BE2C (cell line): ENCODE measurements around the gene UBR3.
"Not testable (repeated sequence)": the region's sequence is repeated elsewhere in the genome, so short reads cannot be mapped to it uniquely, and the experiment has no call there.

ENCODE experiments used
- DNase-seq: peaks from one replicate; pipeline ENCODE4 v3.0.0-alpha.2; 2020
- H3K27me3 ChIP-seq: fragments of 250-450 bp; sonication (Bioruptor Pico); 2 replicates; pipeline ENCODE4 v1.5.1; 2020; ENCODE audit warnings: mild to moderate bottlenecking
- H3K36me3 ChIP-seq: fragments of 250-450 bp; sonication (Bioruptor Pico); 2 replicates; pipeline ENCODE4 v1.5.1; 2020; ENCODE audit warnings: mild to moderate bottlenecking
- H3K4me1 ChIP-seq: fragments of 250-450 bp; sonication (Bioruptor Pico); 2 replicates; pipeline ENCODE4 v1.5.1; 2020
- H3K4me3 ChIP-seq: 2 replicates; pipeline ENCODE4 v1.5.1; 2011; ENCODE audit warnings: low read depth, low read length
- H3K9me3 ChIP-seq: fragments of 250-450 bp; sonication (Bioruptor Pico); 2 replicates; pipeline ENCODE4 v1.5.1; 2020
- TF ChIP-seq, protein P1 (sequence below): IDR thresholded peaks from 2 replicates; pipeline ENCODE4 v1.5.1; 2012; ENCODE audit warnings: mild to moderate bottlenecking, low read depth, low read length

The UBR3 gene

DNA sequence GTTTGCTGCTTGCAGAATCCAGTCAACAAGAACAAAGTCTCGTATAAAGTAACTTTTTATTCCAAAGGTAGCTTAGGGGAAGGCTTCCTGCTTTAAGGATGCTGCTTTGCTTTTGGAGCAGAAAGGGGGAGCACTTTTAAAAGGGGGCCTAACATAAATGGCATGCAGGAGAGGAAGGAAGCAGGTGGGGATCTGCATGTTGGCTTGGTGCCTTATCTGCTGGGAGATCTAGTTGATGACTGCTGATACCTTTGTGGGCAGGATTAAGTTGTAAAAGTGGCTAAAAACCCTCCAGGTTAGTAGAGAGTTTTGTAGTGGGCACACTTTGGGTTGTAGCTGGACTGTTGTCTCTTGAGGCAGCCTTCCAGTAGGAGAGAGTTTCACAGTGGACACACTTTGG is 22.5 kb downstream of the UBR3 start:
- Histone ChIP-seq H3K4me1 (no peaks in the 10 kb centered on the region), H3K36me3 (no peaks in the 10 kb centered on the region), H3K4me3 (no peak overlapping the region), H3K9me3 (no peaks in the 10 kb centered on the region), H3K27me3 (no peaks in the 10 kb centered on the region)
- no peak for DNase-seq
- TF ChIP-seq, protein P1, sequence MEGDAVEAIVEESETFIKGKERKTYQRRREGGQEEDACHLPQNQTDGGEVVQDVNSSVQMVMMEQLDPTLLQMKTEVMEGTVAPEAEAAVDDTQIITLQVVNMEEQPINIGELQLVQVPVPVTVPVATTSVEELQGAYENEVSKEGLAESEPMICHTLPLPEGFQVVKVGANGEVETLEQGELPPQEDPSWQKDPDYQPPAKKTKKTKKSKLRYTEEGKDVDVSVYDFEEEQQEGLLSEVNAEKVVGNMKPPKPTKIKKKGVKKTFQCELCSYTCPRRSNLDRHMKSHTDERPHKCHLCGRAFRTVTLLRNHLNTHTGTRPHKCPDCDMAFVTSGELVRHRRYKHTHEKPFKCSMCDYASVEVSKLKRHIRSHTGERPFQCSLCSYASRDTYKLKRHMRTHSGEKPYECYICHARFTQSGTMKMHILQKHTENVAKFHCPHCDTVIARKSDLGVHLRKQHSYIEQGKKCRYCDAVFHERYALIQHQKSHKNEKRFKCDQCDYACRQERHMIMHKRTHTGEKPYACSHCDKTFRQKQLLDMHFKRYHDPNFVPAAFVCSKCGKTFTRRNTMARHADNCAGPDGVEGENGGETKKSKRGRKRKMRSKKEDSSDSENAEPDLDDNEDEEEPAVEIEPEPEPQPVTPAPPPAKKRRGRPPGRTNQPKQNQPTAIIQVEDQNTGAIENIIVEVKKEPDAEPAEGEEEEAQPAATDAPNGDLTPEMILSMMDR, result no peak

DNA sequence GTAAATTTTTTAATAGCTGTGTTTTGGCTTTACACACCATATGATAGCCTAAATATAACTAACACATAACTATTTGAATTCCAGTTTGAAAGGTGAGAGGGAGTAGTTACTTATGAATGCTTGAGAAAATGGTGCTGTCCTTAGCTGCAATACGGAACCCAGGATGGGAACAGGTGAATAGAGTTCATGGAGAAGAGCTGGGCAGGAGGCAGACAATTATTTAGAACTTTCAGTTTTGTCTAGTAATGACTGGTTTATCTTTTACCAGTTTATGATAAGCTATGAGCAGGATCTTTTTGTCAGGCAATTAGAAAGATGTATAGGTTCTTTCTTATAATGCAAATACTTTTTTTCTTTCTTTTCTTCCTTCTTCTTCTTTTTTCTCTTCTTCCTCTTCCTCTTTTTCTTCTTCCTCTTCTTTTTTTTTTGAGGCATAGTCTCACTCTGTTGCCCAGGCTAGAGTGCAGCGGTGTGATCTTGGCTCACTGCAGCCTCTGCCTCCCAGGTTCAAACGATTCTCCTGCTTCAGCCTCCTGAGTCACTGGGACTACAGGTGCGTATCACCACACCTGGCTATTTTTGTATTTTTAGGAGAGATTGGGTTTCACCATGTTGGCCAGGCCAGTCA is 25.9 kb downstream of the UBR3 start:
- no peaks in the 10 kb centered on the region for H3K27me3 ChIP-seq
- no peaks in the 10 kb centered on the region for H3K9me3 ChIP-seq
- DNase-seq, result no peak
- no peaks in the 10 kb centered on the region for H3K4me1 ChIP-seq
- H3K36me3 ChIP-seq, result no peaks in the 10 kb centered on the region
- no peak overlapping the region for H3K4me3 ChIP-seq
- TF ChIP-seq, protein P1, result no peak

- H3K27me3 ChIP-seq, H3K9me3 ChIP-seq, H3K36me3 ChIP-seq, H3K4me3 ChIP-seq, DNase-seq, H3K4me1 ChIP-seq: not testable (repeated sequence)
Measured at GRCh38 chr2:169855281-169856258, 28.3 kb downstream of the UBR3 start.

DNA sequence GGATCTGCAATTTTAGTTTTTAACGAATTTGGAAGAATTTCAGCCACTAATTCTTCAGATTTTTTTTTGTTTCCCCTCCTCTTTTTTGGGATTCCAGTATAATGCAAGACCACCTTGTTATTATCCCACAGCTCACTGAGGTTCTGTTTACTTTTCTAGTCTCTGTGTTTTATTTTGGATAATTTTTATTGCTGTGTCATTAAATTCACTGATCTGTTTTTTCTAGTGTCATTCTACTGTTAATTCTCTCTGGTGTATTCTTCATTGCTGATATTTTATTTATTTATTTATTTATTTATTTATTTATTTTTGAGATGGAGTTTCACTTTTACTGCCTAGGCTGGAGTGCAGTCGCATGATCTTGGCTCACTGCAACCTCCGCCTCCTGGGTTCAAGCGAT is 32.2 kb downstream of the UBR3 start:
- Histone ChIP-seq H3K9me3 (no peaks in the 10 kb centered on the region), H3K4me1 (no peaks in the 10 kb centered on the region), H3K36me3 (no peaks in the 10 kb centered on the region), H3K27me3 (no peaks in the 10 kb centered on the region), H3K4me3 (no peak overlapping the region)
- DNase-seq, result no peak
- TF ChIP-seq, protein P1, result no peak

DNA sequence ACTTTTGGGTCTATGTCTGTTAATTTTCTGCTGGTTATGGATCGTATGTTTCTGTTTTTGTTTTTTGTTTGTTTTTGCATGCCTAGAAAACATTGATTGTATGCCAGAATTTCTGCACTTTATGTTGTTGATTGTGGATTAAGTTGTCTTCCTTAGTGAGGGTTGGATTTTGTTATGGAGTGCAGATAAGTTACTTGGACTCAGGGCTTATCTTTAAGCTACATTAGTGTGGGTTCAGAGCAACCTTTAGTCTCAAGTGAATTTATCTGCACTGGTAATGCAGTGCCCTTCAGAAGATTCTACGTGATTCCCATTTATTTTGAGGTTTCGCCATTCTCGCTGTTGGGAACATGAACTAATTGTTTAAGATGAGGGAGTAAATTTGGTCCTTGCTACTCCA is 32.9 kb downstream of the UBR3 start:
- H3K36me3 ChIP-seq, result no peaks in the 10 kb centered on the region

DNA sequence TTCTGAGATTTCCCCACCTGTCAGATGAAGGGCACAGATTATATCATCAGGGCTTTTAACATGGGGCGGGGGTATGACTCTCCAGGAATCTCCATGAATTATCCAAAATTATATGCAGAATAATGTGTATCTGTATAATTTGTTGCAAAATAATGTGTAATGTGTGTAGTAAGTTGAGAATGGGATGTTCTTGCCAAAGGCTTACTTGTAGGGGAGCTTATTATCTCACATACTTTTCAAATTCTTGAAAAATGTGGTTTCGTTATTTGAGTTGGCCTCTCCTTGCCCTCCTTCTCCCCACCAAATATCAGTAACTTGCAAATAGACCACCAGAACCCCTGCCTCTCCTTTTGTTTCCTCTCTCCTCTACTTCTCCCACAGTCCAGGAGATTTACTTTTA is 35.6 kb downstream of the UBR3 start:
- DNase-seq, result no peak
- TF ChIP-seq, protein P1, result no peak
- Histone ChIP-seq H3K4me3 (no peak overlapping the region), H3K9me3 (no peaks in the 10 kb centered on the region), H3K36me3 (no peaks in the 10 kb centered on the region), H3K4me1 (no peaks in the 10 kb centered on the region), H3K27me3 (no peaks in the 10 kb centered on the region)

More for the DNA sequence above, 32.9 kb downstream of the UBR3 start:
- no peaks in the 10 kb centered on the region for H3K4me1 ChIP-seq
- DNase-seq, result no peak
- no peaks in the 10 kb centered on the region for H3K27me3 ChIP-seq
- H3K4me3 ChIP-seq, result no peak overlapping the region
- TF ChIP-seq, protein P1, result no peak
- no peaks in the 10 kb centered on the region for H3K9me3 ChIP-seq
